Measurements from ENCODE around the gene ANKFN1. TPM values are rescaled to one million over a fixed set of nuclear protein-coding genes. Genes with fewer than 3 reads are reported as not detected.

The ANKFN1 gene
- total RNA-seq, 1 donor from 2014 or later, result not detected

DNA sequence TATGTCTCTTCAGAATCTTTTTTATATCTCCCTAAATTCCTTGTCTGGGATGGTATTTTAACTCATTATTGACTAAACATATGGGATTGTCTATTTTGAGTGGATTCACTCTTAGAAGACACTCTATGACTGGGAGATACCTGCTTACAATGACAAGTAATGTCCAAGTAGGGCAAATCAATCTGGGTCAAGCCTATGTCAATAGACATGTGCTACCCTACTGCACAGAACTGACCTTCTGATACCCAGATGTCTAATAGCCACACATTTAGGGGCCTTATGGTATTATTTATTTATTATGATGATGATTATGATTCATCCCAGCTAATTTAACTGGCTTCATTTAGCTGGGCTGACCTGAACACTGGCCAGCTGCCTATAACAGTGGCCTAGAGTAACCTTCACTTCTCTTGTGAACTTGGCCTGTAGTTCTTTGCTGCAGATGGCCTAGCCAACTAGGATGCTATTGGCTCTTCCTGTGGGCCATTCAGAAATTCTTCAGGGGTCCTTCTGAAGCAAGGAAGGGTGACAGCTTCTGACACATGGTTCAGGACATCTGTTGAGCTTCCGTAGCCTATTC lies 138.0 kb downstream of the ANKFN1 start:
- DNase-seq, result peak; percentile 7

DNA sequence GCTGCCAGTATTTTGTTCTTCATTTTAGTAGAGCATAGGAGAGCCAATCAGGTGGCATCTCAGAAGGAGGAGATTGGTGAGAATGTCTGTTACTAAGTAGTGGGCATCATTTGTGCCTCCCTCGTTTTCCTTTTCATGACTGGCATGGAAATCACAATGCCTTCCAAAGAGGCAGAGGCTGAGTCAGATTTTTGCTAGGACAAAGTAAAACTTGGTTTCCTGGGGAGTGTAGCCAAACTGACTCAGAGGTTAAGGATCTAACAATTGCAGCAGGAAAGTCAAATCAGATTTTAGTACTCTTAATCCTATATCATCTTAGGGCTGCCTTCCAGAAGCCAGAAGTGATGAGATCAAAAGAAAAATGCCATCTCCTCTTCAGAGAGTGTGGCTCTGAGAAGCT lies 138.7 kb downstream of the ANKFN1 start:
- peak; percentile 63 for DNase-seq

DNA sequence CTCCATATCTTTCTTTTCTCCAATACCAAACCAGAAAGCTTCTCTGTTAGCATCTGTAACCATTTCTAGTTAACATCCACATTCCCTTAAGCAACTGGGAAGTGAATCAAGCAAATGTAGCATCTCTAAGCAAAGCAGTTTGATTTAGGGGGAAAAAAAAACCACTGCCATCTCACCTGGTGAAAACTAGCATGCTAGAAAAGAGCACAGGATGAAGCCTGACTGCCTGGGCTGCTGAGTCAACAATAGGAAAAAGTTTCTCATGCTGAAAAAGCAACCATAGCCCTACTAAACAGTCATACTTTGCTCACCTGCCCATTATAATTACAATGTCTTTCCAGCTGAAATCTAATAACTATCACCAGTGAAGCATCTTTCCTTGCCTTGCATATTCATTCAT lies 139.3 kb downstream of the ANKFN1 start:
- no peak for DNase-seq

DNA sequence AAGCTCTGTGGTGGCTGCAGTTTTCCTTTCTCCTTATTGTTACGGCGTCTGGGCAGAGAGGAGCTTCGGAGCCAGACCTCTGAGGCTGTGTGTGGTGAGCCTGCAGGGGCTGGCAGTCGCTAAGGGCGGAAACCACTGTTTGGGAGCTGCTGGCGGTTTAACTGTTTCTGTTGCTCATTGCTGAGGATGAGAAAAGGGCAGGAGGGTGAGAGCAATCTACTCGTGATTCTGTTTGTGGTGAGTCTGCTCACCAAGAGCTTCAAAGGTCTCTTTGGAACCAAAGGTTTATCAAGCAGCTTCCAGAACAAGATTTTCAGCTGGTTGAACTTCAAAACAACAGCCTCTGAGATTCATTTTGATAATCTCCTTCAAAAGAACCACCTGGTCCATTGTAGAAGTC lies 143.9 kb downstream of the ANKFN1 start:
- no peak for DNase-seq

DNA sequence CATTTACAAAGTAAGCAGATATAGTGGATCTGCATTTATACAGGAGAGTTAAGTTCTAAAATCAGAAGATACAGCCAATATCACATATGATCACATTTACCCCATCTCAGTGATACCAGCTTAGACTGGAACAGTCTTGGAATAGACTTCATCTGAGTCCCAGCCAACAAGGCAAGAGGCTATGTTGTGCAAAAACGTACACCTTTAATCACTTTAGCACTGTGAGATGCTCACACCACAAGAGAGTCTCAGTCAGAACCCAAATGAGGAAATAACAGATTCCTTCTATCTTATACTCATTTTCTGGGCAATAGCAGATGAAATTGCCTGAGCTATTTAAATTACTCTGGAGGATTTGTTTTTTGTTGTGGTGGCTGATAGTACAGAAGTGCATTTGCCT lies 145.6 kb downstream of the ANKFN1 start:
- no peak for DNase-seq

DNA sequence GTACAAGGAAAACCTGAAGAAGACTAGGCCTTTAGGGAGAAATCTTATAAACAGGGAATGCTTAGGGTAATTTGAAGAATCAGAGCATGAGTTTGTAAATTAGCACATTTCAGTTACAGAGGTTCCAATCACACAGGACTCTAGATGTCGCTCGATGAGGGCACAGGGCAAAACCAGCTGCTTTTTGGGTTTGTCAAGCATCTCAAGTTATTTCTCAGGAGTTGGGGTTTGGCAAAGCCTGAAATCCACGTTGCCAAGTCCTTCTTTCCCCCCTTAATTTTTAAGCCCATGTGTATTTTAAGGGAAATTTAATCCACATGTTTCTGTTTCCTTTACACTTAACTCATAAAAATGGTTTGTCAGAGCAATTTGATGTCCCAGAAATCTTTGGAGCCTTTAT lies 146.9 kb downstream of the ANKFN1 start:
- DNase-seq, result no peak

DNA sequence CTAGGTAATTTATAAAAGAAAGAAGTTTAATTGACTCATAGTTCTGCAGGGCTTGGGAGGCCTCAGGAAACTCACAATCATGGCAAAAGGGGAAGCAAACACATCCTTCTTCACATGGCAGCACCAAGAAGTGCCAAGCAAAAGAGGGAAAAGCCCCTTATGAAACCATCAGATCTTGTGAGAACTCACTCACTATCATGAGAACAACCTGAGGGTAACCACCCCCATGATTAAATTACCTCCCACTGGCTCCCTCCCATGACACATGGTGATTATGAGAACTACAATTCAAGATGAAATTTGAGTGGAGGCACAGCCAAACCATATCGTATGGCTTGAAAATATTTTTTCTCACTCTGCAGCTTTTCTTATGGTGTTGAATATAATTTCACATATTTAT lies 151.7 kb downstream of the ANKFN1 start:
- DNase-seq, result no peak

DNA sequence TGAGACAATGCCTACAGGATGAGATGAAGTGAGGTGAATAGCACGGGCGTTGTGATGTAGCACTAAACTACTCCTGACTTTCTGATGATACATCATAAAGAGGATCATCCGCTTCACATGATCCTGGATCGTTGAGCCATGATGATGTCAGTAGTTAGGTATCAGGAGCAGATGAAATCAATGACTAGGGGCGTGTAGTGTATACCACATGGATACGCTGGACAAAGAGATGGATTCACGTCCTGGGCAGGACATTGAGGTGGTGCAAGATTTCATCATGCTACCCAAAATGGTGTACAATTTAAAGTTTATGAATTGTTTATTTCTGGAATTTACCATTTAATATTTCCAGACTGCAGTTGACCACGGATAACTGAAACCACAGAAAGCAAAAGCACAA lies 156.6 kb downstream of the ANKFN1 start:
- no peak for DNase-seq

DNA sequence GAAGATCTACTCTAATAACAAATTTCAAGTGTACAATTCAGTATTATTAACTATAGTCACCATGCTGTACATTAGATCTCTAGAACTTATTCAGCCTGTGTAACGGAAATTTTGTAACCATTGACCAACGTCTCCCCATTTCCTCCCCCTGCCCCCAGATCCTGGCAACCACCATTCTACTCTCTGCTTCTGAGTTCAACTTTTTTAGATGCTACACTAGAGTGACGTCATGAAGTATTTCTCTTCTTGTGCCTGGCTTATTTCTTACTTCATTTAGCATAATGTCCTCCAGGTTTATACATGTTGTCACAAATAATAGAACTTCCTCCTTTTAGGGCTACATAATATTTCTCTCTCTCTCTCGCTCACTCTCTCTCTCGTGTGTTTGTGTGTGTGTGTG lies 157.5 kb downstream of the ANKFN1 start:
- DNase-seq, result no peak

DNA sequence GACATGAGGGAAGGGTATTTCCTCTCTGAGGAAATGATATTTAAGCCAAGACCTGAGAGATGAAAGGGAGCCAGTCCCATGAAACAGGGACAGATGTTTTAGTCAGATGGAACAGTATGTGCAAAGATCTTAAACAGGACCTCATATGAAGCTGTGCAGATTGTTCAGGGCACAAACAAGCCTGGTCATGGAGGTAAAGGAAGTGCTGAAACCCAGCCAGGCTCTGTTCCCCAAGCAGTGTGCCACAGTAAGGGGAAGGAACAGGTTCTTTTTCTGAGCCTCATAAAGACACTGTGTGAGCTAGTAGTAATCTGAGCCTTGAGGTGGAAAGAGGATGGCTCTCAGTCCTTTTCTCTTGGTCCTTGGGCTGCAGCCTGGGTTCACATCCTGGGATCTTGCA lies 159.9 kb downstream of the ANKFN1 start:
- DNase-seq, result no peak

DNA sequence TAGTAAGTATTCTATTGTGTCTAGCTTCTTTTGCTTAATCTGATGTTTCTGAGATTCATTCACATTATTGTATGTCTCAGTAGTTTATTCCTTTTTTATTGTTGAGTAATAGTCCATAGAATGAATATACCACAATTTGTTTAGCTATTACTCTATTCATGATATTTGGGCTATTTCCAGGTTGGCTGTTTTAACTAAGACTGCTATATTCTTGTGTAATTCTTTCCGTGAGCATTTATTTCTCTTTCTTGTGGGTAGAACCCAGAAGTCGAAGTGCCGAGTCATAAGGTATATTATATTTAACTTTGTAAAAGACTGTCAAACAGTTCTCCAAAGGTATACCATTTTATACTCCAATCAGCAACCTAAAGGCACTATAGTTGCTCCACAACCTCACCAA lies 160.8 kb downstream of the ANKFN1 start:
- no peak for DNase-seq

DNA sequence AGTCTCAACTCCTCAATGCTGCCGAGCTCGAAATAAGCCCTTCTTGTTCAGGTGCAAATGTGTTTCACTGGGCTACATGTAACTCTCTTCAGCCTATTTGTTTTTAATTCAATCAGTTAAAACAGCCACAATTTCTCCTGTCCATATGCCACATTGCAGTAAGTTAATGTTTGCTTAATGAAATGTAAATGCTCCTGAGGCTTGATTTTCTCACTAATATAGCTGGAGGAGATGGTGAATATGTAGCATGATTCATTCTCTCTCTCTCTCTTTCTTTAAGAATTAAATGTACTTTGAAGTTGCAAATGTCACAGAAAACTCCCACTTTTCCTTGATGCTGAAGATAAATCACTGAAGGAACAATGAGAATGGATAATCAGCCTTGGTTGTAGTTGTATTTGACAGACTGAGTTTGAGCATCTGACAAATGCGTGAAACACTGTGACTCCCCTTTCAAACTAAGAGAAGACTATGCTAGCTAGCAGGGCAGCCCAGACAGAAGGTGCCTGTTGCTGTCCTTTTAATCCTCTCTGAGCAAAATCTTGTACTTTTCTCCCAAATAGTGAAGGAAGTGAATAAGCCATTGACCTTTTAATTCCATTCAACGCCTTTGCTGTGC lies 161.8 kb downstream of the ANKFN1 start:
- DNase-seq, result no peak

DNA sequence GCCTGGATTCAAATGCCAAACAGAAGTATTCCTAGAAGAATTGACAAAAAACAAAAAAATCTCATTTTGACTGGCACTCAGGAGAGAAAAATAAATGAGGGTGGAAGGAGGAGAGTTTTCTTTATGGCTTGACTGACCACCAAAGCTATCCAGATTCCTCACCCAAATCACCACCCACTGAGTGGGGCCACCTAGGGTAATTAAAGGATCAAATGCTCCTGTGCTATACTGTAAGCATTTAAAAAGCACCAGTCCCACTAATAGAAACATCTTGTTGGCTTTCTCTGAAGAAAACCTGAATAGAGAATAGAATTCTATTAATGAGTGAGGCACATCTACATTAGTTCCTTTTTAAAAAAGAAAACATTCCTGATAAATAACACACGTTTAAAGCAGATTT lies 163.3 kb downstream of the ANKFN1 start:
- no peak for DNase-seq

DNA sequence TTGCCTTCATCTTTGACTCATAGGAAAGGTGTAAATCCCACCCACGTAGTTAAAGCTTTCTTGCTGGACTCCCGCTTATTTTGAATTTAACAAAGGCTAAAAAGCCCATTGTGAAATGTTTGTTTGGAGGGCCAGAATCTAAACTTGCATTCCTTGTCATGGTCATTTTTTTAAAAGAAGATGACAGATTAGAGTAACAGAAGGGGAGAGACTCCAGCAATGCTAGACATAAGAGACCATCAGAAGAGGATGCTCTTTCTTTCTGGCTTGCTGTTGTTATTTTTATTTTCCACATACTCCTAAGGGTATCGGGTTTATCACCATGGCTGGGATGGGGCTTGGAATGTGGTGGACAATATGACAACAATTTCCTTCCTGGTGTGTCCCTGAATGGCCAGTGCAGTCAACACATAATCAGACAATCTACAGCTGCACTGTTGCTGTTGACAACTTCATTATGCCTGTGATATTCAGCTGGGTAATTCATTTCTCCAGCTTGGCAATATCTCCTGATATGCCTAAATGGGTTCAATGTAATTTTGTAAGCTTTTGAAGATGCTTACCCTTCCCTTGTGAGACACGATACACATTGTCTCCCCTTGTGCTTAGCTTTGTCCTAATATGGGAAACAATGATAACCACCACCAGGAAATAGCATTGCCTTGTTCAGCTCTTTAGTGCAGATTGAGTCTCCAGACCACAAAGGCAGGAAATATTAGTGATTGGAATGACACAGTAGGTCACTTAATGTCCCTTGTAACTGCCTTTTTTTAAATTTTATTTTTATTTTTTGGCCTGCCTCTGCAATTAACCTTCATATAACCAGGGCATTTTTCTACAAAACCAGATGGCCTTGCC lies 164.3 kb downstream of the ANKFN1 start:
- peak; percentile 43 for DNase-seq

DNA sequence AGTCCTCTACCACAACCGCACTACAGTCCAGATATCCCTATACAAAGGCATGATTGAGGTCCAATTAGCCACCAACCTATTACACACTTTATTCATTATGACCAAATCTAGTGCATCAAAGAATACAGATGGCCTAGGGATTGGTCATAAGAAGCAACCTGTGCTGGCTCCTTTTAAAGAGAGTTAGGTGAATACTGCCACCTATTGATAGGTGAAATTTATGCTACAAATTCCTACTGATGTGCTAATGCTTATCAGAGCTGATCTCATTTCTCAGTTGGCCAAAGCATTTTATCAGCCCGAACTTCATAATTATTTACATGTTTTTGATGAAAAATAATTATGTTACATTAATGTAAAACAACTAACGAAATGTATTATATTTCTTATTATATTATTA lies 166.3 kb downstream of the ANKFN1 start:
- DNase-seq, result peak; percentile 58

DNA sequence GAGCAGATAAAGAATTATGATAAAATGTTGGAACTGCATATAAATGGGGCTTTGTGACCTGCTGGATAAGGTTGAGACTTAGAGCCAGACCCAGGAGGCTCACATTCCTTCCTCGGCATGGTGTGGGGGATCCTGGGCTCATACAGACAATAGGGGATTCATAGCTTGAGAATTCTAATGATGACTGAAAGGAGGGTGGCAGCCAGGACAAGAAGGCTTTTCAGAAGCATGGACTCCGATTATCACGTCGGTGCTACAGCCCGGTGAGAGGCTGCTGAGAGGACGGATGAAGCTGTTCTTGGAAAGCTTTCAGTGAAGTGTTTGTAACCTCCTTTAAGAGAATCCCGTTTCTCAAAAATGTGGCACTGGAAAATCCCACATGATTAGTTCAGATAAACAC lies 167.2 kb downstream of the ANKFN1 start:
- DNase-seq, result no peak

DNA sequence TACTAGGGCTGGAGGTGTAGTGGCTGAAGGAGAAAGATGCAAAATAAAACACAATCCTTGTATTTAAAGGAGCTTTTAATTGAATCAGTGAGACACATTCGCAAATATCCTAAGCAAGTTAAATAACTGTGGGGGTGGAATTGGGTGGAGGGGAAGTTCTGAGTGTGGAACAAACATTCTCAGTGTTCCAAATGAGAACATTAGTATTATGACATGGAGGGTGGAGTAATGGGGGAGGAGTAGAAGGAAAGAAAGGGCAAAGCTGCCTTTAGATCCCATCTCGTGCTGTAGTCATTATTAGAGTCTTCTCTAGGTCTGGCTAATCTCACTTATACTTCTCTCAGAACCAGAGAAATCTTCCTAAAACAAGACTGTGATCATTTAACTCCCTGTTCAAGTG lies 169.7 kb downstream of the ANKFN1 start:
- no peak for DNase-seq

DNA sequence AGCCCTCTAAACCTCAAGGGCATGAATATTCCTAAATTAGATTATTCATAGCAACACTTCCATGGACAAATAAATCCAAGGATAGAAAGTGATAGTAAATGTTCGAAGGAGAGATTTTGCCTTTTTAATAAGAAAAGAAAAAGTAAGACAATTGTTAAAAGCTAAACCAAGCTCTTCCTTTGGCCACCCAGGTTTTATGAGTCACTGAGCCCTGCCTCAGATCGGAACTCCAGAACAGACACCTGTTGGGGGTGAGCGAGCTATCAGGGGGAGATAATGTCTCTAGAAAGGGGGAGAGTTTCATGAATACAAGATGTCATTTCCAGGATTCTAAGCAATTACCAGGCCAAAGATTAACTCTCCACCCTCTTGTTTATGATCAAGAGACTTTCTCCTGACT lies 171.4 kb downstream of the ANKFN1 start:
- DNase-seq, result no peak

DNA sequence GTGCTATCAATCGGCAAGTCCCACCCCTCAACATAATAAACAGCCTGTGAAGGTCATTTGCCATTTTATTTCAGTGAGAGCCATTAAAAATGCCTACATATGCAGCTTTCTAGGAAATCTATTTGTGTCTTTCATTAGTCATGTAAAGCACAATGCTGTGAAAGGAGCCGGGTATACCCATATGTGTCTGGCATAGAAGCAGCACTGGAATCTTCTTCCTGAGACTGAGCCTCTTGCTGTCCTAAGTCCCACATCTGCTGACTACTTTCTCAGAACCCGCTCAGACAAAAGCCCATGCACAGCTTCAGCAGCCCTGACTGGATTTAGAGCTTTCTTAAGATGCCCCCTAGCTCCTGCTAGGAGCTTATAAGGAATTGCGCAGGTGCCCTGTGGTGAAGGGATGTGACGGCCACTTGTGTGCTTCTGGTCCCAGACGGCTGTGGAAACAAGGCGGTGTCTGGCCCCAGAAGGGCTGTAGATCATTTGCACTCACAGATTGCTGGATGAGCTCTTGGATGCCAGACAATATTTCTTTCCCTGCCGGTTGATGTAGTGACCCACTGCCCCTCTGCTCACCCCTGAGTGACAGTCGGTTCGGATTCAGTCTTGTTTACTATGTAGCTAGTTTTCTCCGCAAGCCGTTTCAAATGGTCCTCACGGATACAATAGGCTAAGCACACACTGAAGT lies 172.2 kb downstream of the ANKFN1 start:
- no peak for DNase-seq

DNA sequence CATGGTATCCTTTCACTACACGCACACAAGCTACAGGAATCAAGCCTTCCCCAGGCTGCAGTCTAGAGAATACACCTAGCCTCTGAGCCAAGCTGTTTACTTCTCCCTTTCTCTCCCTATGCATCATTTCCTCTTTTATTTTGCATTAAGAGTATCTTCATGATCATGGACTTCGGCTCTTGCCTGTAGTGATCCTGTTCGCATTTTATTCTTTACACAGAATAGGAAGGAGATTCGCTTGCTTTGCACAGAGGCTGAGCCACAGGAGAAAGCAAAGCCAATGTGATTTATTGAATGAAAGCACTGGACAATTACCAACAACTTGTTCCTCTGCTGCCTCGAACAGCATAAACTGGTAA lies 172.7 kb downstream of the ANKFN1 start:
- no peak for DNase-seq

DNA sequence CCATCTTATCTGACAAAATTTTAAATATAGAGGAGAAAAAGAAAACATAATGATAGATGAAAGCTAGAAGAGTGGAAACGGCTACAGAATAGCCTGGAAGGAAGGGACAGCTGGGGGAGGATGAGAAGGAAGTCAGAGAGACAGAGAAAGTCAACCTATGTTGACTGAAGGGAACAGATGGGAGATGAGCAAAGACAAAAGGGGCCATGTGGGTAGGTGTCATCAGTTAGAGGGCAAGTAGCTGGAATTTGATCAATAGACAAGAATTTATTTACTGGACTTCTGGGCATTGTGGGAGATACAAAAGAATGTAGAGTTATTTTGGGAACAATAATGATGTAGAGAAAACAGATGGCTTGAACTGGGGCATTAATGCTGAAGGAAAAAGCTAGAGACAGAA lies 194.4 kb downstream of the ANKFN1 start:
- no peak for DNase-seq

DNA sequence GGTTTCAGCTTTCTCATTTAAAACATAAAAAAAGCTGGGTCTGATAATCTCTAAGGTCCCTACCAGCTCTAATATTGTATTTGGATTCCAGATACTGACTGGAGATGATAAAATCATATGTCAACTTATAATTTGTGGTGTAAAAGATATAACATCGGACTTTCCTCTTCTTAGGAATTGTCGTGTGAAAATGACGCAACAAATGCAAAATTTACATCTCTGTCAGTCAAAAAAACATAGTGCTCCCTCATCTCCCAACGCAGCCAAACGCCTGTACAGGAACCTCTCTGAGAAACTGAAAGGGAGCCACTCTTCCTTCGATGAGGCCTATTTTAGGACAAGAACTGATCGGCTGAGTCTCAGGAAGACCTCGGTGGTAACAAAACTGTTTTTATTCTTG lies 197.3 kb downstream of the ANKFN1 start:
- no peak for DNase-seq

DNA sequence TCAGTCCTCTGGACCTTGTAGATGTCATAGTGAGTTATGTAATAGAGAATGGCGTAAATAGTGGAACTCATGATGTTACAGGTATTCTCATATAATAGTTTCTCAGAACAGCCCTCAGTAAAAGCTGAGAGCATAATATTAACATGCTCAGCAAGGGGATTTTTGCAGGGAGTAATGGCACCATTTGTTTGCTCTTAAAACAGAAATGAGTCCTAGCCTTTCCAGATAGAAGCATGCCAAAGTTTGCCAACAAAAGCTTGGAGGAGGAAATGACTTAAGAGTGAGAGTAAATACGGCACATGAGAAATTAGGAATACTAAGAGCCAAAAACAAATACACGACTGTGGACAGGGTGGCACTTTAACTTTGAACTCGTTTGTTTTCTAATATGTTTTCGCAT lies 198.4 kb downstream of the ANKFN1 start:
- no peak for DNase-seq

DNA sequence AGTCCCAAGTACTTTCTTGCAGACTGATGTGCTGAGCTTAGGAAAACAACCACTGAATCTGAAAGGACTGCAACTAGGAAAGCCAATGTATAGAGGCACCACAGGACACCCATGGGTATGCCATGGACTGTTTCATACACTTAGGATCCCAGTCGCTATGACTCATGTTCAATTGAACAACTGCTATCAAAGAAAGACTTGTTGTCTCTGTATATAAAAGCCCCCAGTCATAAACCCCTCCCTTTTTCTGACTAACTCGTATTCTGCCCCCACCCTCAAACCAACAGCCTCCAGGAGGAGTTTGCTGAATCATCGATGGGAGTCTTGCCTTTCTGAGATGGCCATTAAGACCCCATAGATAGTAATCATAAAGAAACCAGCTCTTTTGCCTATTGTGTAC lies 205.4 kb downstream of the ANKFN1 start:
- DNase-seq, result no peak
